MM.1S (cell line): ENCODE measurements around the gene STOX1.

Experiments used
- CTCF ChIP-seq: fragments of 300-600 bp; sonication (generic); IDR thresholded peaks from 2 replicates; pipeline ENCODE4 v1.5.1; 2016; ENCODE audit warnings: antibody characterized with exemption, low read length, mixed read lengths
- EZH2phosphoT487 ChIP-seq: fragments of 300-600 bp; sonication (generic); IDR thresholded peaks from 2 replicates; pipeline ENCODE4 v1.6.1; 2018; ENCODE audit warnings: antibody characterized with exemption, low read length

- TF ChIP-seq CTCF, result peak; percentile 6; the same call in 1 of the 2 replicates
- TF ChIP-seq EZH2phosphoT487, result no peak
Measured at GRCh38 chr10:68901105-68901927, 74.0 kb downstream of the STOX1 start, which contains the start of gene DDX50.
